Measurements from ENCODE around the gene AP2A2.

The AP2A2 gene

GRCh38 chr11:898143-898511 lies 27.5 kb upstream of the AP2A2 start:
- Histone ChIP-seq H3K4me3 (ENCODE audit: low read depth in 1 of 5, low read length in 5 of 5) (no peak overlapping the region), H3K36me3 (ENCODE audit: control insufficient read depth in 5 of 5, insufficient read depth in 5 of 5, low read length in 5 of 5) (peaks cover 0 to 77% (median 54%) of the 10 kb centered on the region in 5 donors), H3K4me1 (ENCODE audit: control insufficient read depth in 5 of 5, insufficient read depth in 5 of 5, low read length in 5 of 5) (no peaks in the 10 kb centered on the region), H3K27ac (ENCODE audit: low read depth, low read length) (no peak overlapping the region), H3K27me3 (ENCODE audit: control insufficient read depth in 5 of 5, insufficient read depth in 4 of 5, low read length in 5 of 5) (no peaks in the 10 kb centered on the region), H3K9ac (ENCODE audit: low read length in 5 of 5) (no peak overlapping the region), H3K9me3 (ENCODE audit: control insufficient read depth in 5 of 5, low read length in 5 of 5) (no peaks in the 10 kb centered on the region)

- Histone ChIP-seq H3K4me3 (ENCODE audit: low read depth in 1 of 5, low read length in 5 of 5) (no peak overlapping the region), H3K27ac (ENCODE audit: low read depth, low read length) (no peak overlapping the region), H3K27me3 (ENCODE audit: control insufficient read depth in 5 of 5, insufficient read depth in 4 of 5, low read length in 5 of 5) (no peaks in the 10 kb centered on the region), H3K36me3 (ENCODE audit: control insufficient read depth in 5 of 5, insufficient read depth in 5 of 5, low read length in 5 of 5) (peaks cover 0 to 81% (median 58%) of the 10 kb centered on the region in 5 donors), H3K9ac (ENCODE audit: low read length in 5 of 5) (no peak overlapping the region), H3K4me1 (ENCODE audit: control insufficient read depth in 5 of 5, insufficient read depth in 5 of 5, low read length in 5 of 5) (no peaks in the 10 kb centered on the region), H3K9me3 (ENCODE audit: control insufficient read depth in 5 of 5, low read length in 5 of 5) (no peaks in the 10 kb centered on the region)
These were observed 27.0 kb upstream of the AP2A2 start for GRCh38 chr11:898540-899190.

- Histone ChIP-seq H3K27me3 (ENCODE audit: control insufficient read depth in 5 of 5, insufficient read depth in 4 of 5, low read length in 5 of 5) (no peaks in the 10 kb centered on the region), H3K4me1 (ENCODE audit: control insufficient read depth in 5 of 5, insufficient read depth in 5 of 5, low read length in 5 of 5) (no peaks in the 10 kb centered on the region), H3K9ac (ENCODE audit: low read length in 5 of 5) (no peak overlapping the region), H3K9me3 (ENCODE audit: control insufficient read depth in 5 of 5, low read length in 5 of 5) (no peaks in the 10 kb centered on the region), H3K4me3 (ENCODE audit: low read depth in 1 of 5, low read length in 5 of 5) (no peak overlapping the region), H3K36me3 (ENCODE audit: control insufficient read depth in 5 of 5, insufficient read depth in 5 of 5, low read length in 5 of 5) (peaks cover 0 to 84% (median 66%) of the 10 kb centered on the region in 5 donors), H3K27ac (ENCODE audit: low read depth, low read length) (no peak overlapping the region)
These were observed 25.9 kb upstream of the AP2A2 start for GRCh38 chr11:899724-900123.

GRCh38 chr11:900545-900944 lies 25.1 kb upstream of the AP2A2 start:
- peaks cover 0 to 80% (median 66%) of the 10 kb centered on the region in 5 donors for H3K36me3 ChIP-seq (ENCODE audit: control insufficient read depth in 5 of 5, insufficient read depth in 5 of 5, low read length in 5 of 5)

GRCh38 chr11:901452-902061 lies 24.1 kb upstream of the AP2A2 start:
- peaks cover 0 to 78% (median 66%) of the 10 kb centered on the region in 5 donors for H3K36me3 ChIP-seq (ENCODE audit: control insufficient read depth in 5 of 5, insufficient read depth in 5 of 5, low read length in 5 of 5)
- no peak overlapping the region for H3K9ac ChIP-seq (ENCODE audit: low read length in 5 of 5)
- H3K9me3 ChIP-seq (ENCODE audit: control insufficient read depth in 5 of 5, low read length in 5 of 5), result no peaks in the 10 kb centered on the region
- H3K27ac ChIP-seq (ENCODE audit: low read depth, low read length), result no peak overlapping the region
- no peaks in the 10 kb centered on the region for H3K4me1 ChIP-seq (ENCODE audit: control insufficient read depth in 5 of 5, insufficient read depth in 5 of 5, low read length in 5 of 5)
- H3K4me3 ChIP-seq (ENCODE audit: low read depth in 1 of 5, low read length in 5 of 5), result no peak overlapping the region
- no peaks in the 10 kb centered on the region for H3K27me3 ChIP-seq (ENCODE audit: control insufficient read depth in 5 of 5, insufficient read depth in 4 of 5, low read length in 5 of 5)

More at GRCh38 chr11:900545-900944, 25.1 kb upstream of the AP2A2 start:
- H3K27me3 ChIP-seq (ENCODE audit: control insufficient read depth in 5 of 5, insufficient read depth in 4 of 5, low read length in 5 of 5), result no peaks in the 10 kb centered on the region
- no peak overlapping the region for H3K4me3 ChIP-seq (ENCODE audit: low read depth in 1 of 5, low read length in 5 of 5)
- no peaks in the 10 kb centered on the region for H3K9me3 ChIP-seq (ENCODE audit: control insufficient read depth in 5 of 5, low read length in 5 of 5)
- no peaks in the 10 kb centered on the region for H3K4me1 ChIP-seq (ENCODE audit: control insufficient read depth in 5 of 5, insufficient read depth in 5 of 5, low read length in 5 of 5)
- H3K27ac ChIP-seq (ENCODE audit: low read depth, low read length), result no peak overlapping the region
- no peak overlapping the region for H3K9ac ChIP-seq (ENCODE audit: low read length in 5 of 5)

- Histone ChIP-seq H3K9ac (ENCODE audit: low read length in 5 of 5) (no peak overlapping the region), H3K4me3 (ENCODE audit: low read depth in 1 of 5, low read length in 5 of 5) (no peak overlapping the region), H3K36me3 (ENCODE audit: control insufficient read depth in 5 of 5, insufficient read depth in 5 of 5, low read length in 5 of 5) (peaks cover 0 to 66% (median 54%) of the 10 kb centered on the region in 5 donors), H3K27ac (ENCODE audit: low read depth, low read length) (no peak overlapping the region), H3K9me3 (ENCODE audit: control insufficient read depth in 5 of 5, low read length in 5 of 5) (no peaks in the 10 kb centered on the region), H3K4me1 (ENCODE audit: control insufficient read depth in 5 of 5, insufficient read depth in 5 of 5, low read length in 5 of 5) (peaks cover 0 to 5% (median 3%) of the 10 kb centered on the region in 5 donors), H3K27me3 (ENCODE audit: control insufficient read depth in 5 of 5, insufficient read depth in 4 of 5, low read length in 5 of 5) (no peaks in the 10 kb centered on the region)
These were observed 21.3 kb upstream of the AP2A2 start for GRCh38 chr11:904380-904779.

GRCh38 chr11:905952-906351 lies 19.7 kb upstream of the AP2A2 start:
- peaks cover 0 to 18% (median 14%) of the 10 kb centered on the region in 5 donors for H3K4me1 ChIP-seq (ENCODE audit: control insufficient read depth in 5 of 5, insufficient read depth in 5 of 5, low read length in 5 of 5)
- no peak overlapping the region for H3K4me3 ChIP-seq (ENCODE audit: low read depth in 1 of 5, low read length in 5 of 5)
- no peak overlapping the region for H3K27ac ChIP-seq (ENCODE audit: low read depth, low read length)
- H3K9ac ChIP-seq (ENCODE audit: low read length in 5 of 5), result no peak overlapping the region
- H3K36me3 ChIP-seq (ENCODE audit: control insufficient read depth in 5 of 5, insufficient read depth in 5 of 5, low read length in 5 of 5), result peaks cover 0 to 51% (median 39%) of the 10 kb centered on the region in 5 donors
- no peaks in the 10 kb centered on the region for H3K27me3 ChIP-seq (ENCODE audit: control insufficient read depth in 5 of 5, insufficient read depth in 4 of 5, low read length in 5 of 5)
- no peaks in the 10 kb centered on the region for H3K9me3 ChIP-seq (ENCODE audit: control insufficient read depth in 5 of 5, low read length in 5 of 5)

GRCh38 chr11:907668-908067 lies 18.0 kb upstream of the AP2A2 start:
- Histone ChIP-seq H3K4me1 (ENCODE audit: control insufficient read depth in 5 of 5, insufficient read depth in 5 of 5, low read length in 5 of 5) (peaks cover 0 to 32% (median 23%) of the 10 kb centered on the region in 5 donors), H3K9me3 (ENCODE audit: control insufficient read depth in 5 of 5, low read length in 5 of 5) (no peaks in the 10 kb centered on the region), H3K27ac (ENCODE audit: low read depth, low read length) (no peak overlapping the region), H3K36me3 (ENCODE audit: control insufficient read depth in 5 of 5, insufficient read depth in 5 of 5, low read length in 5 of 5) (peaks cover 0 to 33% (median 21%) of the 10 kb centered on the region in 5 donors), H3K27me3 (ENCODE audit: control insufficient read depth in 5 of 5, insufficient read depth in 4 of 5, low read length in 5 of 5) (no peaks in the 10 kb centered on the region), H3K9ac (ENCODE audit: low read length in 5 of 5) (no peak overlapping the region), H3K4me3 (ENCODE audit: low read depth in 1 of 5, low read length in 5 of 5) (no peak overlapping the region)

- peaks cover 0 to 32% (median 23%) of the 10 kb centered on the region in 5 donors for H3K4me1 ChIP-seq (ENCODE audit: control insufficient read depth in 5 of 5, insufficient read depth in 5 of 5, low read length in 5 of 5)
- H3K27me3 ChIP-seq (ENCODE audit: control insufficient read depth in 5 of 5, insufficient read depth in 4 of 5, low read length in 5 of 5), result no peaks in the 10 kb centered on the region
- H3K9me3 ChIP-seq (ENCODE audit: control insufficient read depth in 5 of 5, low read length in 5 of 5), result no peaks in the 10 kb centered on the region
- no peak overlapping the region for H3K27ac ChIP-seq (ENCODE audit: low read depth, low read length)
- H3K4me3 ChIP-seq (ENCODE audit: low read depth in 1 of 5, low read length in 5 of 5), result no peak overlapping the region
- H3K9ac ChIP-seq (ENCODE audit: low read length in 5 of 5), result no peak overlapping the region
- peaks cover 0 to 27% (median 15%) of the 10 kb centered on the region in 5 donors for H3K36me3 ChIP-seq (ENCODE audit: control insufficient read depth in 5 of 5, insufficient read depth in 5 of 5, low read length in 5 of 5)
These were observed 17.4 kb upstream of the AP2A2 start for GRCh38 chr11:908273-908672.

- Histone ChIP-seq H3K27ac (ENCODE audit: low read depth, low read length) (no peak overlapping the region), H3K9me3 (ENCODE audit: control insufficient read depth in 5 of 5, low read length in 5 of 5) (no peaks in the 10 kb centered on the region), H3K4me3 (ENCODE audit: low read depth in 1 of 5, low read length in 5 of 5) (no peak overlapping the region), H3K36me3 (ENCODE audit: control insufficient read depth in 5 of 5, insufficient read depth in 5 of 5, low read length in 5 of 5) (peaks cover 0 to 16% (median 7%) of the 10 kb centered on the region in 5 donors), H3K9ac (ENCODE audit: low read length in 5 of 5) (peak overlapping the region in 2 of 5 donors; percentile 1 to 56), H3K4me1 (ENCODE audit: control insufficient read depth in 5 of 5, insufficient read depth in 5 of 5, low read length in 5 of 5) (peaks cover 0 to 32% (median 23%) of the 10 kb centered on the region in 5 donors), H3K27me3 (ENCODE audit: control insufficient read depth in 5 of 5, insufficient read depth in 4 of 5, low read length in 5 of 5) (no peaks in the 10 kb centered on the region)
These were observed 16.3 kb upstream of the AP2A2 start for GRCh38 chr11:909406-909805.

Measured in subcutaneous abdominal adipose tissue (tissue), 5 donors.